ENCODE measurements around the gene ARHGAP27.

ARHGAP27 gene

DNA sequence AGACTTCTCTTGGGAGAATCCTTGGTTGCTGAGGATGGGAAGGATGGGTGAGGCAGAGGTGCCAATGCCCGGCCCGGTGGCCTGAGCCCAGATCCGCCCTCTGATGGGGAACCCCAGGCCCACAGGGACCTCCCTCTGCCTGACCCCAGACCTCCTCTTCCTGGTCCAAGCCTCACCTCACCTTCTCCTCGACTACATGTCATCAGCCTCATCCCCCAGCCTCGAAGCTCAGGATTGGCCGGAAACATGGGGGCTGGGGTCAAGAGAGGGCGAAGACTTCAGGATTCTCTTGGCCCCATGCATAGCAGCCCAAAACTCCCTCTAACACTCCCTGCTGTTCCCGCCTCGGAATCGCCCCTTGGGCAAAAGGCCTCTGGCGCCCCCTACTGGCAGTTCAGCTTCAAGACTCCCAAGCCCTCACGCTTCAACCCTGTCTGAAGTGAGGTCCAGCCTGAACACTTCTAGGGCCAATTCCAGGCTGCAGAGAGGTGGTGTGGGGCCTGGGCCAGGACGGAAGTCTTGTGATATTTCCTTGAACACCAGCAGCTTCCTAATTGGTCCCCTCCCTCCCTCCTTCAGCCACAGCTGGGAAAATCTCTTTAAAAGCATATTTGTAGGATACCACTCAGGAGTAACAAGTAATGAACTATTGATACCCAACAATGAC lies 47.2 kb downstream of the ARHGAP27 start:
- DNase-seq (ENCODE audit: low read depth in 2 of 2): peak; percentile 75 to 87

DNA sequence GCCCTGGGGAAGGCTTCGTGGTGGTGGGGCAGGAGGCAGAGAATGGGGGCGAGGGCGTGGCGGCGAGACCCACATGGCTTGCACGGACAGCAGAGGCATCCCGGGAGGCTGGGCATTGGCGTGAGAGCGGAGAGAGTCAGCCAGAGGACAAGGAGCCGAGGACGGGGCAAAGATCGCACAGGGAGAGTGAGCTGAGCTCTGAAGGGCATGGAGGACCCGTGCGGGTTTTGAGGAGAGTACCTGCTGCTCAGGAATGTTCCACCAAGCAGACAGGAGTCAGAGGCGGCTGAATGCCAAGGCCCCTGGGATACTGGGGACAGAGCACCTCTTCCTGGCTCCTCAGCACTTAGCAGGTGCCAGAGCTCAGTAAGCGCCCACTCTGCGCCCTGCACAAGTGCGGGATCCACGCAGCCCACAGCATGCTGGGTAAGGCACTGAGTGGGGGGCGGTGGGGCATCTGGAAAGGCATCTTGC lies 47.8 kb downstream of the ARHGAP27 start:
- DNase-seq (ENCODE audit: low read depth in 2 of 2): no peak

DNA sequence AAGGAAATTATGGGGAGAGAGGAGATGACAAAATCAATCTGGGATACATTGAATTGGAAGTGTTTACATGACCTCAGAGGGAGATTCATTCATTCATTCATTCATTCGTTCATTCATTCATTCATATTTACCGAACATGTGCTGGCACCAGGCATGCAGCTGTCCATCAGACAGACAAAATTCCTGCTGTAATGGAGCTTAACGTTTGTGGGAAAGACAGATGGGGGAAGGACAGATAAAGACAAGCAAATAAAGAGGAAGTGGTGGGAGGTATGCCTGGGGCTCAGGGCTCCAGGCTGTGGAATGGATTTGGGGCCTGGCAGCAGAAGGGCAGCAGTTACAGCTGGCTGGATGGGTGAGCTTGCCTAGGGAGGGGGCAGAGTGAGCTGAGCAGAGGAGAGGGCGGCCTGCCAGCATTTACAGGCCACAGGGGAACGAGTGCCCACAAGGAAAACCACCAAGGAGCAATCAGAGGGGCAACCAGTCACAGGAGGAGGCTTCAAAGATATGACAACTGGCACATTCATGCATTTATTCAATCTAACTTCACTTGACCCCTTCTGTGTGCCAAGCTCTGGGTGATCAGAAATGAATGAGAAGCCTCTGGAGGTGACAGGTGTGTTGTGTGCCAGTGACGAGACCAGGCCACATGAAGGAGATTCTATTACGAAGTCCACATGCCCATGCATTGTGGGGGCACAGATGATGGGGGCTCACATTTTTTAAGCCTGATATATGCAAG lies 48.5 kb downstream of the ARHGAP27 start:
- no peak for DNase-seq (ENCODE audit: low read depth in 2 of 2)

DNA sequence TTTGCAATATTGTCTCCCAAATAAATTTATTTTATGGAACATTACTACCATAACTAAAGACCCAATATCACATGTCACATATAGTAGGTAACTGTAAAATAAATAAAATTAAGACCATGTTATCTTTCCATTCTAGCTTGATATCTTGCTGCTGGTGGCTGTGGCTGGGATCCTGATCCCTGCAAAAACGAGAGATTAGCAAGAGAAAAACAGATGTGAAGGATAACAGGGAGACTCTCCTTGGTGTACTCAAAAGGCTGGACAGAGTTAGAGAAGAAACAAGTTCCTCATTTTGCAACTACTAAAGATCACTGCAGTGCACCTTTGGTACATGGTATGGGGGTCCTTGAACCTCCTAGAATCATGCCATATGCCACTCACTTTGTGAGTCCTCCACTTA lies 49.7 kb downstream of the ARHGAP27 start:
- no peak for DNase-seq (ENCODE audit: low read depth in 2 of 2)

DNA sequence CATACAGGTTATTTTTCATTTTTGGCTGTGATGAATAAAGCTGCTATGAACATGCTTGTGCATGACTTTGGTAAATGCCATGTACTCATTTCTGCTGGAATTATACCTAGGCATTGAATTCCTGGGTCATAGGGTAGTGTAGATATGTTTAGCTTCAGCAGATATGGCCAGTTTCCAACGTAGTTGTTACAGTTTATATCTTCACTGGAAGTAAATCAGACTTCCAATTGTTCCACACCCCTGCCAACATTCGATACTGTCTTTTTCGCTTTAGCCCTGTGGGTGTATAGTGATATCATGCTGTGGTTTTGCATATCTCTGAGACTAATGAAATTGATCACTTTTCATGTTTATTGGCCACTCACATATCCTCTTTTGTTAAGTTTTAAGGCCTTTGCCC lies 50.4 kb downstream of the ARHGAP27 start:
- DNase-seq (ENCODE audit: low read depth in 2 of 2): no peak

DNA sequence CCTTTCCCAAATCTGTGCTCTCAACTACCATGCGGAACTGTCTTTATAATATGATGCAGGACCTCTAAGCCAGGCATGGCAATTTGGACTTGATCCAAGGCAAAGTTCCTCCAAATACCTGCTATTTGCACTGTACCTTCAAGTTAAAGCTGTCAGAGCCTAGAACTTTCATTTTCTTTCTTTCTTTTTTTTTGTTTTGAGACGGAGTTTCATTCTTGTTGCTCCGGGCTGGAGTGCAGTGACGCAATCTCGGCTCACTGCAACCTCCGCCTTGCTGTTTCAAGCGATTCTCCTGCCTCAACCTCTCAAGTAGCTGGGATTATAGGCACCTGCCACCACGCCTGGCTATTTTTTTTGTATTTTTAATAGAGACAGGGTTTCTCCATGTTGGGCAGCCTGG lies 51.7 kb downstream of the ARHGAP27 start:
- no peak for DNase-seq (ENCODE audit: low read depth in 2 of 2)

DNA sequence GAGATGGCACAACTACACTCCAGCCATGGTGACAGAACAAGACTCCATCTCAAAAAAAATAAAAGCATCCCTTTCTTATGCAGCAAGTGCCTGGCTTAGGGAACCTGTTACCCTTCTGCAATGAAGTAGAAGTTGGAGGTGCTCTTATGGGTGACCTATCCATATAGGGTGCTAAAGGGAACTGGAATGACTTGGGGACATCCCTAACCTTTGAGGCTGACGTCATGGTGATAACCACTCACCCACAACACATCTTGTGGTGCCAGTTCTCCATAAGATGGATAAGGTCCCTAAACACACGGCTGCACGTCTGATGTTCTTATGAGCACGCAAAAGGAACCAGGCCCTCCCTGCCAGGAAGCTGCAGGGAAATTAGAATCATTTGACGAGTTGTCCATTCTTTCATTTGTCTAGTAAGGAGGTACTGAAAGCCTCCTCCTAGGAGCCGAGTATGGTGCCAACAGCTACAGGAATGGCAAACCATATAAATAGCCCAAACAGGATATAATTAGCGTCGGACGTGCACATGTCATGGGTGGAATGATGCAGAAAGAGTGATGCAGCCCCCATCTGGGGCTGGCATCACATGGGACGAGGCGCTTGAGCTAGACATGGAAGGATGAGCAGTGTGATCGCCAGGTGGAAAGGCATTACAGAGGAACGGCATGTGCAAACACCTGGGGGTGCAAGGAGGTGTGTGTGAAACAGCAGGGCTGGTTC lies 52.5 kb downstream of the ARHGAP27 start:
- DNase-seq (ENCODE audit: low read depth in 2 of 2): no peak

DNA sequence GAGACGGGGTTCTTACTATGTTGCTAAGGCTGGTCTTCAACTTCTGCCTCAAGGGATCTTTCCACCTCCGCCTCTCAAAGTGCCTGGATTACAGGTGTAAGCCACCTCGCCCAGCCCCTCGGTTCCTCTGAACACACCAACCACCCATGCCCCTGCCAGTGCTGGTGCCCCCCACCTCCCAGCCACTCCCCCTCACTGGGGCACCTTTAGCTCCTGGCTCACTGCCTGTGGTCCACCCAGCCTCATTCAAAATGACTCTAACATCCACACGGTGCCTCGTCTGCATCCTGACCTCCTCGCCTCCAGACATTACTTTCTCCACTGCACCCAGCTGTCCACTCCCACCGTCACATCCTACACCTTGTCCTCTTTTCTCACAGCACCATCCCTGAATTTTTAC lies 55.3 kb downstream of the ARHGAP27 start:
- no peak for DNase-seq (ENCODE audit: low read depth in 2 of 2)

DNA sequence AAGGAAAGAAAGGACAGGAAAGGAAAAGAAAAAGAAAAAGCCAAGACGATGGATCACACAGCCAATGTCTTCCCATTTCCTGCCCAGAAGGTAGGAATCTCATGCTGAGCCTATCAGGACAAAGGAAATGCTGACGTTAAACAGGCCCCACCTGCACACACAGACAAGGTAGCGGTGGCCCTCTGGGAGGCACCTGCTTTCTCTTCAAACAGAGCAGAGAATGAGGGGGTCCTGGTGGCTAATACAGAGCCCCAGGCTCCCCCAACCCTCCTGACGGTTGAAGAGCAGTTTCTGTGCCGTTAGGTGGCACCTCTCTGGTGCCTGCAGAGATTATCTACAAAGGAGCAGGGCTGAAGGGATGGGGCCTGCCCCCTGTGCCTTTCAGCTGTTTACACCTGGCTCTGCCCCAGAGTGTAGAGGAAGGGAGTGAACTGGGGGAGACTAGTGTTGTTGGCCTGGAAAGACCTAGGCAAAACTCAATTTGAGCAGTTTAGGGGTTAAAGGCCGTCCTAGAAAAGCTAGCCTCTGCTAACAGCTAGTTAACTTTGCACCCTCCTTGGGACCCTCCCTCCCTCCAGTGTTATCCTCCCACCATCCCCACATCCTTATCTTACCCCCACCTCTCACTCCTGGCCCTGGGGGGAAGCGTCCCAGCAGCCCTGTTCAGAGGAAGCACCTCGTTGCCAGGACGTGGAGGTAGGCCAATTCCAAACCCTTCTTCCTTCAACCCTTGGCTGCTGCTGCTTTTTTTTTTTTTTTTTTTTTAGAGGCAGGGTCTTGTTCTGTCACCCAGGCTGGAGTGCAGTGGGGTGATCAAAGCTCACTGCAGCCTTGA lies 56.3 kb downstream of the ARHGAP27 start:
- no peak for DNase-seq (ENCODE audit: low read depth in 2 of 2)

DNA sequence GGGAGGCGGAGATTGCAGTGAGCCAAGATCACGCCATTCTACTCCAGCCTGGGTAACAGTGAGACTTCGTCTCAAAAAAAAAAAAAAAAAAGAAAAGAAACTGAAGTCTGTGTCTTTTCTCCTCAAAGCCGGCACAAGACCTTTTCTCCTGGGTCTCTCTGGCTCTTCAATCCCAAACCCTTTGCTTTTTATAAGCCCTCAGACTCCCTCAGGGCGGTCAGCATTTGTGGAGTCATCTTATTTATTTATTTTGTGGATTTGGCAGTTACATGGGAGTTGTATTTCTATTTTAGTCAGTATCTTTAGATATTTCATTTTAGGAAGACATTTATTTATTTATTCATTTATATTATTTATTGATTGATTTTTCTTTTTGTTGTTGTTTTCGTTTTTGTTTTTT lies 58.2 kb downstream of the ARHGAP27 start:
- DNase-seq (ENCODE audit: low read depth in 2 of 2): no peak

DNA sequence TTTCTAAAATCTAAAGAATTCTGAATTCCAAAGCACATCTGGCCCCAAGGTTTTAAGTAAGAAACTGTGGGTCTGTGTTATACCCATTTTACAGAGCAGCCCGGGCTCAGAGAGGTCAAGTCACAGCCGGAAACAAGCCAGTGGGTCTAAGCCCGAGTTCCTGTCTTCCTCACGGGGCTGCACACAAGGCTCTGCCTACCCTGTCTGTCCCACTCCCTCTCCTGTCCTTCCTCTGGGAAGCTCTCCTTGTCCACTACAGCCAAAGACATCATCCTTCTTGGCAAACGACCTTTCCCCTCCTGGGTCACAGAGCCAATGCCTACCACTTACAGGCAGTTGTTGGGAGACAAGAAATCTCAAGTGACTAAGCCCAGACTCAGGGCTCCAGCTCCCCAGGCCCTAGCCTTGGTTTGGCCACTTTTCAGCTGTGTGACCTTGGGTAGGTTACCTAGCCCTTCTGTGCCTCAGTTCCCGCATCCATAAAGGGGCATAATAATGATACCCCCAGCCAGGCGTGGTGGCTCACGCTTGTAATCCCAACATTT lies 60.3 kb downstream of the ARHGAP27 start:
- no peak for DNase-seq (ENCODE audit: low read depth in 2 of 2)

DNA sequence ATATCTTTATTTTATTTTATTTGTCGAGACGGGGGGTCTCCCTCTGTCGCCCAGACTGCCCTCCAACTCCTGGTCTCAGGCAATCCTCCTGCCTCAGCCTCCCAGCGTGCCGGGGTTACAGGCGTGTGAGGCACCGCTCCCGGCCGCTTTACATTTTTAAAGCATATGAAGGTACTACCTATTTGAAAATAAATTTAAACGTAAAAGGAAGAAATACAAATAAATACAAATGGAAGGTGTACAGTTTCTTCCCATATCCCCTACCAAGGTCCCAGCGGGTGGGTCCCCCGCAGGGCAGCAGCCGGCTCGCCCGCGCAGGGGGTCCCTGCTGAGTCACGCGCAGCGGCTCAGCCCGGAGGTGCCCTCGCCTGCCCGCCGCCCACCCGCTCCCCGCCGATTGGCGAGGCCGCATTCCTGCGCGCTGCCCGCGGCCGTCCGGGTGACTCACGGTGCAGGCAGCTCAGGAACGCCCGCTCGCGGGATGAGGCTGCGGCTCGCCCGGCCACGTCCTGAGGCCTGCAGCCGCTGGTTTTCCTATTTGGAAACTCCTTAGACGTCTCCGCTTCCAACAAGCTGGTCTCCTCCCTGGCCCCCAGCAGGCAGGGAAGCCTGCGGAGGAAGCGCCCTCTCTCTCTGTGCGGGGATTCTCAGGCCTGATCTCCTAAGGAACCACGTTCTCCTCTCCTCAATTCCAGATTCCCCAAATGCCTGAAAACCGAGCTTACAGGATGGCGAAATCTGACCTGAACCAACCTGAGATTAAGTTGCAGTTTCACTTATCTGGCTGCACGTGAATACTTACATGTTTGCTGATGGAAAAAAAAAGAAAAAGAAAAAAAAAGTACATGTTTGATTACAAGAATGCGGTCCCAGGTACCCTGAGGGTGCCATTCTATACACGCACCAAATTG lies 61.0 kb downstream of the ARHGAP27 start:
- no peak for DNase-seq (ENCODE audit: low read depth in 2 of 2)

DNA sequence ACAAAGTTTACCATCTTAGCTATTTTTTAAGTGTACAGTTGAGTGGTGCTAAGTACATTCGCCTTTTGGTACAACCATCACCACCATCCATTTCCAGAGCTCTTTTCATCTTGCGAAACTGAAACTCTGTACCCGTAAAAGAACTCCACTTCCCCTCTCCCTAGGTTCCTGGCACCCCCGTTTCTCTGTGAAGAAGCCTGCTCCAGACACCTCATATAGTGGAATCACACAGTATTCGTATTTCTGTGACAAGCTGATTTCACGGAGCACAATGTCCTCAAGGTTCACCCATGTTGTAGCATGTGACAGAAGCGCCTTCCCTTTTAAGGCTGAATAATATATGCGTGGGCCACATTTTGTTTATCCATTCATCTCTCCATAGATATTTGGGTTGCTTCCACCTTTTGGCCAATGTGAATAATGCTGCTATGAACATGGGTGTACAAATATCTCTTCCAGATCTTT lies 61.7 kb downstream of the ARHGAP27 start:
- no peak for DNase-seq (ENCODE audit: low read depth in 2 of 2)

DNA sequence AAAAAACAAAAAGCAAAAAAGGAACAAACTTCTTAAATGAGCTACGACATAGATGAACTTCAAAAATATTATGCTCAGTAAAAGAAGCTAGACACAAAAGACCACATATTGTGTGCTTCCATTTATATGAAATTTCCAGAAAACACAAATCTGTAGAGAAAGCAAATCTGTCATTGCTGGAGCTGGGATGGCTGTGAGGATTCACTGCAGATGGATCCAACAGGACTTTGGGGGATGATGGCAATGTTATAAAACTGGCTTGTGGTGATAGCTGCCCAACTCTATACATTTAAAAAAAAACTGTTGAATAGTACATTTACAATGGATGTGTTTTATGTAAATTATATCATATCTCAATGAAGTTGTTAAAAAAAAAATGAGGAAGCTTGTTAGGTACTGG lies 63.2 kb downstream of the ARHGAP27 start:
- no peak for DNase-seq (ENCODE audit: low read depth in 2 of 2)

DNA sequence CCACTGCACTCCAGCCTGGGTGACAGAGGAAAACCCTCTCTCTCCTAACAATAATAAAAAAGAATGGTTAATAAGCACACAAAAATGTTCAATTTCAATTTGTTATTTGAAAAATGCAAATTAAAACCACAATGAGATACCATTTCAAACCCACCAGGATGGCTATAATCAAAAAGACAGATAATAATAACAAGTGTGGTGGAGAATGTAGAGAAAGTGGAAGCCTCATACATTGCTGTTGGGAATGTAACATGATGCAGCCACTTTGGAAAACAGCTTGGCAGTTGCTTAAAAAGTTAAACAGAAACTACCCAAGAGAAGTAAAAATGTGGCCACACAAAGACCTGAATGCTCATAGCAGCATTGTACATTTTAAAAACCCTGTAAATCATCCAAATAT lies 64.0 kb downstream of the ARHGAP27 start:
- DNase-seq (ENCODE audit: low read depth in 2 of 2): no peak

DNA sequence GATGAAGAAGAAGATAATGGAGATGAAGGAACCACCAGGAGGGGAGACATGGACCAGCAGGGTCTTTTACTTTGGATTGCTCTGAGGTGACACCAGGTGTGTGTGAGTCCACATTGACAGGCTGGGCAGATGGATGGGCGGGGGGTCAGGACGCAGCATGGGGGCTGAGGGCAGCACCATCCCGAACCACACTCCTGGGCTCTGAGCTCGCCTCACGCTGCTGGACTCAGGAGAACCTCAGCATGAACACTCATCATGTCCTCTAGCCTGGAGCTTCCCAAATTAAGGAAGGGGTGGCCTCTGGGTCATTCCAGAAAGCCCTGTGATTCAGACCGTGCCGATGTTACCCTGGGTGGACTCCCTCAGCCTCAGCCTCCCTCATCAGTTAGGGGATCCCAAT lies 65.5 kb downstream of the ARHGAP27 start:
- no peak for DNase-seq (ENCODE audit: low read depth in 2 of 2)

DNA sequence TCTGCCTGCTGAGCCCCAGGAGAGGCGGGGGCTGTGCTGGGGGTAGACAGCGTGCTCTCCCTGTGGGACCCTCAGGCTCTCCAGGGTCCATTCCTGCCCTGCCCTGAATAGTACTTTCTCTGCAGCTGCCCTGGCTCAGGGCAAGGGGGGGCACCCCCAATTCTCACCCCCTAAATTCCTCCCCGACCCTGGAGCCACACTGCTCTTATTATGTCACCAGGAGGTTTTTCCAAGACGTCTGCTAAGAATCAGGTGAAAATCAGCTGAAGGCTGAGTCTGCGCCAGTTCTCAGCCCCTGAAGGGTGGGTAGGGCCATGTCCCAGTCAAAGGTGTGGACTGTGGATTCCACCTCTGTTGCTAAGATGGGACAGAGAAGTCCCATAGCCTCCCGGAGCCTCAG lies 66.0 kb downstream of the ARHGAP27 start:
- no peak for DNase-seq (ENCODE audit: low read depth in 2 of 2)

DNA sequence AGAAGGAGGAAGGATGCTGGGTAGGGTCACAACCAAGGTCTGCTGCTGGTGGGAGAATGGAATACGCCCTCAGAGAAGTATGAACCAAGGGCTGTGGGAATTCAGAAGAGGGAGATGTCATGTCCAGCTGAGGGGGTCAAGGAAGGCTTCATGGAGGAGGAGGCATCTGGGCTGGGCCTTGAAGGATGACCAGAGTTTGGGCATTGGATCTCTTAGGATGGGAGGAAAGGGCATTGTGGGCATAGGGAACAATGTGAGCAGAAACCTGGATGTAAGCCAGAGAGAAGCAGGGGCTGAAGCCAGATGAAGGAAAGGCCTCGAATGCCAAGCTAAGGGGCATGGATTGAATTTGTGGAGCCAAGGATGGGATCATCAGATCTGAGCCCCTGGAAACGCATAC lies 66.6 kb downstream of the ARHGAP27 start:
- no peak for DNase-seq (ENCODE audit: low read depth in 2 of 2)

DNA sequence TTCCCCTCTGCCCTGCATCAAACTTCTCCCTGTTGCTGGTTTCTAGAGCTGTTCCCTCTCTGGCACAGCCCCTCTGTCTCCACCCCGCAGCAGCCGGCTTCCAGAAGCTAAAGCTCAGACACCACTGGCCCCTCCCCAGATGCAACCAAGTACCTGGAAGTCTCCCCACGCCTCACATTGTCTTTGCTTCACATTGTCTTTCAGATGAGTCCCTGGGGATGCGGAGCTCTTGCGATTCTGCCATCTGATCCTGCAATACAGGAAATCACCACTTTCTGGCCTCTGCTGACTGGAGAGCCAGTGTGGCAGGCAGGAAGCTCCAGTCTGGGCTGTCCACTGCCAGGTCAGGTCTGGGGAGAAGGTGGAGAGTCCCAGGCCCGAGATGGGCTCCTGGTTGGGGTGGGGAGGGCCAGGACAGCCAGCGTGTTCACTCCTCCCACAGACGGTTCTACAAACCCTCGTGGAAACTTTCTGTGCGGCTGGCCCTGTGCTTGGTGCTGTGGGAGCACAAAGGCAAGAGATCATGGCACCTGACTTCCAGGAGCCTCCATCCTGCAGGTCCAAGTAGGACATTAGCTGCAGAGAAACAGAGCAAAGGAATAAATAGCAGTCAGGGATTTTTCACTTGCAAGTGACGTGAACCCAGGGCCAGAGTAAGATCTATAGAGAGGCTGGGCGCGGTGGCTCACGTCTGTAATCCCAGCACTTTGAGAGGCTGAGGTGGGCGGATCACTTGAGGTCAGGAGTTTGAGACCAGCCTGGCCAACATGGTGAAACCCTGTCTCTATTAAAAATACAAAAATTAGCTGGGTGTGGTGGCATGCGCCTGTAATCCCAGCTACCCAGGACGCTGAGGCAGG lies 67.9 kb downstream of the ARHGAP27 start:
- DNase-seq (ENCODE audit: low read depth in 2 of 2): no peak

DNA sequence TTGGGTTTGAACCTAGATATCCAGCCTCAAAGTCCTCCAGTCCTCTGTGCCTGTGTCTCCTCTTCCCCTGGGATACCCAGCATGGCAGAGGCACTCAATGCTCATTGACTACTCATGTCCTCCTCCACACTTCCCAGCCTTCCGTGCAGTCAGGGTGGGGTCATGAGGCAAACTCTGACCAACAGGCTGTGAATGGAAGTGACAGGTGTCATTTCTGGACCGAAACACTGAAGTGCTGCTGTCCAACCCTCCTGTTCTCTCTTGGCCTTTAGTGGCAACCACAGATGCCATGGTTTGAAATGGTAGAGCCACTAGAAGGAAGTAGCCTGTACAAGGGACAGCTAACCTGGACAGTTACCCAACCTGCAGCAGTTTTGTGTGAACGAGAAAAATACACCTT lies 69.2 kb downstream of the ARHGAP27 start:
- no peak for DNase-seq (ENCODE audit: low read depth in 2 of 2)

Data from stimulated activated CD8-positive, alpha-beta memory T cell treated with anti-CD3 and anti-CD28 coated beads, Interleukin-7, amount 100 ng/mL, for 1 hour (primary cell).